Gastroesophageal sphincter (tissue), 3 donors: ENCODE data around the gene HDC.

Experiments used
- CTCF ChIP-seq, 4 experiments: fragments of 200-600 bp in 2 of 4; fragments of 450-650 bp in 2 of 4; sonication (generic) in 1 of 4; IDR thresholded peaks; one replicate each; pipeline ENCODE4 v1.5.1; 2017 to 2019; ENCODE audit warnings: antibody characterized with exemption in 4 of 4, mild to moderate bottlenecking in 2 of 4, moderate library complexity in 2 of 4
- POLR2AphosphoS5 ChIP-seq: sonication (generic); formaldehyde crosslinking; IDR thresholded peaks from one replicate; pipeline ENCODE4 v1.6.1; 2017; ENCODE audit warnings: antibody characterized with exemption

DNA sequence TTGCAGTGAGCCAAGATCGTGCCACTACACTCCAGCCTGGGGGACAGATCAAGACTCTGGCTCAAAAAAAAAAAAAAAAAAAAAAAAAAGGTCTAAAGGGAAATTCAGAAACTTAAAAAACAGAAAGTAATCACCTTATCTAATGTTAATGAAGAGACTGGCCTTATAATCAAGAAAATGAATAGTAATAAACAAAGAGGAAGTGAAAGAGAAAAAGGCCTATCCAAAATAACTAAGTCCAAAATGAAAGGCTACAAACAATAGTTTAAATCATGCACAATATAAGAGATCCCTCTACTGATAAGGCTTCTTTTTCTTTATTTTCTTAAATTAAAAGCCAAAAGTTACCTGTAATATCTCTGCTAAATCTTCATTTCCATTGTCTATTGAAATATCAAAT, 37.1 kb upstream of the HDC start:
- TF ChIP-seq CTCF (IDR thresholded peaks at IDR 0.05): no peak
- no peak for TF ChIP-seq POLR2AphosphoS5
